ENCODE measurements around the gene OR4A47.
"Not testable (repeated sequence)": the region's sequence is repeated elsewhere in the genome, so short reads cannot be mapped to it uniquely, and the experiment has no call there.

- TF ChIP-seq, protein P1, sequence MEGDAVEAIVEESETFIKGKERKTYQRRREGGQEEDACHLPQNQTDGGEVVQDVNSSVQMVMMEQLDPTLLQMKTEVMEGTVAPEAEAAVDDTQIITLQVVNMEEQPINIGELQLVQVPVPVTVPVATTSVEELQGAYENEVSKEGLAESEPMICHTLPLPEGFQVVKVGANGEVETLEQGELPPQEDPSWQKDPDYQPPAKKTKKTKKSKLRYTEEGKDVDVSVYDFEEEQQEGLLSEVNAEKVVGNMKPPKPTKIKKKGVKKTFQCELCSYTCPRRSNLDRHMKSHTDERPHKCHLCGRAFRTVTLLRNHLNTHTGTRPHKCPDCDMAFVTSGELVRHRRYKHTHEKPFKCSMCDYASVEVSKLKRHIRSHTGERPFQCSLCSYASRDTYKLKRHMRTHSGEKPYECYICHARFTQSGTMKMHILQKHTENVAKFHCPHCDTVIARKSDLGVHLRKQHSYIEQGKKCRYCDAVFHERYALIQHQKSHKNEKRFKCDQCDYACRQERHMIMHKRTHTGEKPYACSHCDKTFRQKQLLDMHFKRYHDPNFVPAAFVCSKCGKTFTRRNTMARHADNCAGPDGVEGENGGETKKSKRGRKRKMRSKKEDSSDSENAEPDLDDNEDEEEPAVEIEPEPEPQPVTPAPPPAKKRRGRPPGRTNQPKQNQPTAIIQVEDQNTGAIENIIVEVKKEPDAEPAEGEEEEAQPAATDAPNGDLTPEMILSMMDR (IDR thresholded peaks at IDR 0.05; ENCODE audit: low read length): not testable (repeated sequence)
- not testable (repeated sequence) for TF ChIP-seq EZH2 (IDR thresholded peaks at IDR 0.05; ENCODE audit: borderline replicate concordance, low read length)
Observed at GRCh38 chr11:48488493-48488892, at the start of gene OR4A47.
